PC-3 (cell line): Measurements from ENCODE around the gene SLC6A3. TPM values are rescaled to one million over a fixed set of nuclear protein-coding genes. Genes with fewer than 3 reads are reported as not detected.

Experiments used
- ATAC-seq: fragments of 200-7000 bp; cut with Tn5 transposase; 2 replicates; pipeline ENCODE4 v1.9.1; 2020; ENCODE audit warnings: mild to moderate bottlenecking, moderate library complexity
- BruUV-seq: library from RNA; stranded (reverse); fragments of 400-500 nt; replicated peaks from 2 replicates; lab custom pipeline; 2021; lab: Mats Ljungman, UMichigan
- CTCF ChIA-PET: fragments of 300-600 bp; sonication (Branson Sonifier 250); formaldehyde crosslinking; loops from one replicate; lab custom pipeline; 2022; ENCODE audit warnings: antibody characterized with exemption; lab: Charles Lee
- POLR2A ChIA-PET: fragments of 300-600 bp; sonication (Branson Sonifier 250); formaldehyde crosslinking; loops from one replicate; lab custom pipeline; 2022; ENCODE audit warnings: antibody characterized with exemption; ENCODE audit not compliant: unreplicated experiment; lab: Charles Lee
- DNase-seq: peaks from one replicate; pipeline ENCODE4 v3.0.0-alpha.2; 2015
- H2AFZ ChIP-seq: fragments of 300-600 bp; sonication (generic); 2 replicates; pipeline ENCODE4 v1.6.0; 2016; ENCODE audit warnings: antibody characterized with exemption, low read length
- H3F3A ChIP-seq: fragments of 300-600 bp; sonication (generic); one replicate; pipeline ENCODE4 v1.6.0; 2017; ENCODE audit warnings: antibody characterized with exemption, low read length, control low read depth, mild to moderate bottlenecking; ENCODE audit not compliant: unreplicated experiment
- H3K27ac ChIP-seq: fragments of 300-600 bp; sonication (generic); 2 replicates; pipeline ENCODE4 v1.5.1; 2016; ENCODE audit warnings: mild to moderate bottlenecking, low read length
- H3K27me3 ChIP-seq: fragments of 300-600 bp; sonication (generic); 2 replicates; pipeline ENCODE4 v1.6.1; 2016; ENCODE audit warnings: low read length, mixed read lengths
- H3K36me3 ChIP-seq: fragments of 300-600 bp; sonication (generic); 2 replicates; pipeline ENCODE4 v1.6.1; 2016; ENCODE audit warnings: low read depth, mixed run types, low read length, mixed read lengths
- H3K4me1 ChIP-seq: fragments of 300-600 bp; sonication (generic); 2 replicates; pipeline ENCODE4 v1.5.1; 2016; ENCODE audit warnings: low read length; ENCODE audit not compliant: insufficient read depth
- H3K4me2 ChIP-seq: fragments of 300-600 bp; sonication (generic); 2 replicates; pipeline ENCODE4 v1.6.0; 2016; ENCODE audit warnings: low read length
- H3K4me3 ChIP-seq: fragments of 300-600 bp; sonication (generic); 2 replicates; pipeline ENCODE4 v1.5.1; 2016; ENCODE audit warnings: mild to moderate bottlenecking, low read length, mixed read lengths
- H3K79me2 ChIP-seq: fragments of 300-600 bp; sonication (generic); 2 replicates; pipeline ENCODE4 v1.6.1; 2017; ENCODE audit warnings: low read length, mixed read lengths
- H3K9ac ChIP-seq: fragments of 300-600 bp; sonication (generic); 2 replicates; pipeline ENCODE4 v1.6.0; 2016; ENCODE audit warnings: mild to moderate bottlenecking, low read length
- H3K9me2 ChIP-seq: fragments of 300-600 bp; sonication (generic); replicated peaks from 2 replicates; pipeline ENCODE4 v1.6.1; 2016; ENCODE audit warnings: mixed run types, low read length, mixed read lengths
- H3K9me3 ChIP-seq: fragments of 300-600 bp; sonication (generic); 2 replicates; pipeline ENCODE4 v1.6.1; 2016; ENCODE audit warnings: low read length, mixed read lengths
- H4K20me1 ChIP-seq: fragments of 300-600 bp; sonication (generic); 2 replicates; pipeline ENCODE4 v1.6.1; 2016; ENCODE audit warnings: low read length, mixed read lengths
- CTCF ChIP-seq: fragments of 300-600 bp; sonication (generic); conservative IDR thresholded peaks from 2 replicates; pipeline ENCODE4 v1.5.1; 2017; ENCODE audit warnings: antibody characterized with exemption, low read depth, mild to moderate bottlenecking, low read length
- EZH2 ChIP-seq: fragments of 300-600 bp; sonication (generic); IDR thresholded peaks from one replicate; pipeline ENCODE4 v1.6.1; 2017; ENCODE audit warnings: antibody characterized with exemption, mild to moderate bottlenecking, low read length; ENCODE audit not compliant: unreplicated experiment
- EZH2phosphoT487 ChIP-seq: fragments of 300-600 bp; sonication (generic); IDR thresholded peaks from 2 replicates; pipeline ENCODE4 v1.6.1; 2018; ENCODE audit warnings: mild to moderate bottlenecking, antibody characterized with exemption, low read length, borderline replicate concordance
- intact Hi-C: fragments of 100-400 bp; cut with micrococcal nuclease; formaldehyde crosslinking; loops from 2 replicates; pipeline ENCODE4 v1.9.0; 2023
- total RNA-seq: library from RNA; depleted of rRNA; stranded (reverse); fragments of >200 nt; gene quantifications from 2 replicates; pipeline ENCODE4 v1.2.3, GENCODE V29; 2014

The SLC6A3 gene
- total RNA-seq, 1 experiment from 2014 or later, result not detected

- Histone ChIP-seq H4K20me1 (no peaks in the 10 kb centered on the region), H3K27me3 (peaks cover 65% of the 10 kb centered on the region), H3K9ac (no peak overlapping the region), H3K9me2 (no peaks in the 10 kb centered on the region), H3K79me2 (no peaks in the 10 kb centered on the region), H3K4me1 (no peaks in the 10 kb centered on the region), H3K4me3 (no peak overlapping the region), H3F3A (no peaks in the 10 kb centered on the region), H3K27ac (no peak overlapping the region), H3K9me3 (no peaks in the 10 kb centered on the region), H3K36me3 (no peaks in the 10 kb centered on the region), H2AFZ (no peak overlapping the region), H3K4me2 (no peak overlapping the region)
- ChIA-PET POLR2A (no interaction called here), CTCF (no interaction called here)
- DNase-seq, result no peak
- no peak for TF ChIP-seq EZH2
- no peak for TF ChIP-seq EZH2phosphoT487
- no peak for TF ChIP-seq CTCF
- ATAC-seq, result no peak
- no TSS peak for BruUV-seq
- intact Hi-C loops, result no loop called here
Observed at GRCh38 chr5:1393571-1394501, 51.4 kb downstream of the SLC6A3 start.

GRCh38 chr5:1392801-1393565 lies 52.3 kb downstream of the SLC6A3 start:
- TF ChIP-seq EZH2 (no peak), CTCF (no peak), EZH2phosphoT487 (no peak)
- intact Hi-C loops, result no loop called here
- Histone ChIP-seq H2AFZ (no peak overlapping the region), H3K9ac (no peak overlapping the region), H3K4me1 (no peaks in the 10 kb centered on the region), H3K9me3 (no peaks in the 10 kb centered on the region), H3F3A (no peaks in the 10 kb centered on the region), H3K79me2 (no peaks in the 10 kb centered on the region), H3K27me3 (peaks cover 58% of the 10 kb centered on the region), H4K20me1 (no peaks in the 10 kb centered on the region), H3K36me3 (no peaks in the 10 kb centered on the region), H3K9me2 (no peaks in the 10 kb centered on the region), H3K4me3 (no peak overlapping the region), H3K27ac (no peak overlapping the region), H3K4me2 (no peak overlapping the region)
- CTCF ChIA-PET, result no interaction called here
- no peak for ATAC-seq
- POLR2A ChIA-PET, result no interaction called here
- BruUV-seq, result no TSS peak
- no peak for DNase-seq
